OCI-LY7 (cell line): ENCODE results near the gene IL17RD.

ENCODE experiments used
- EZH2phosphoT487 ChIP-seq: fragments of 200-600 bp; sonication (generic); IDR thresholded peaks from 2 replicates; pipeline ENCODE4 v1.6.1; 2018; ENCODE audit warnings: low read depth, borderline replicate concordance, mild to moderate bottlenecking, mixed run types, antibody characterized with exemption, low read length, moderate library complexity, mixed read lengths
- TF ChIP-seq, protein P1 (sequence below): fragments of 200-600 bp; sonication (generic); conservative IDR thresholded peaks from 2 replicates; pipeline ENCODE4 v1.5.1; 2014; ENCODE audit warnings: mild to moderate bottlenecking, antibody characterized with exemption, low read length, moderate library complexity, mixed read lengths

DNA sequence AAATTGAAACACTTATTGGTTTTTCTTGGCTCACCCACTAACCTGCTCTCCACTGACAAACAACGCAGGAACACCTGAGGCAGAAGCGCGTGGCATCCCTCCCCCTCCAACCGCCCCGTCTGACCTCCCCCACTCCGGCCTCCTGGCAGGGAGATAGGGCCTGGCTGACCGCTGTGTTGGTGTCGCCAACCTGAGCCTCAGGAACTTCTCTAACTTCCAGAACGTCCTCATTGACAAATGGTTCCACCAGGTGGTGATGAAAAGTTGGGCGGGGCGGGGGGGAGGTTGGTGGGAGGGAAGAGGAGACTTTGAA lies 22.8 kb downstream of the IL17RD start:
- TF ChIP-seq, protein P1, sequence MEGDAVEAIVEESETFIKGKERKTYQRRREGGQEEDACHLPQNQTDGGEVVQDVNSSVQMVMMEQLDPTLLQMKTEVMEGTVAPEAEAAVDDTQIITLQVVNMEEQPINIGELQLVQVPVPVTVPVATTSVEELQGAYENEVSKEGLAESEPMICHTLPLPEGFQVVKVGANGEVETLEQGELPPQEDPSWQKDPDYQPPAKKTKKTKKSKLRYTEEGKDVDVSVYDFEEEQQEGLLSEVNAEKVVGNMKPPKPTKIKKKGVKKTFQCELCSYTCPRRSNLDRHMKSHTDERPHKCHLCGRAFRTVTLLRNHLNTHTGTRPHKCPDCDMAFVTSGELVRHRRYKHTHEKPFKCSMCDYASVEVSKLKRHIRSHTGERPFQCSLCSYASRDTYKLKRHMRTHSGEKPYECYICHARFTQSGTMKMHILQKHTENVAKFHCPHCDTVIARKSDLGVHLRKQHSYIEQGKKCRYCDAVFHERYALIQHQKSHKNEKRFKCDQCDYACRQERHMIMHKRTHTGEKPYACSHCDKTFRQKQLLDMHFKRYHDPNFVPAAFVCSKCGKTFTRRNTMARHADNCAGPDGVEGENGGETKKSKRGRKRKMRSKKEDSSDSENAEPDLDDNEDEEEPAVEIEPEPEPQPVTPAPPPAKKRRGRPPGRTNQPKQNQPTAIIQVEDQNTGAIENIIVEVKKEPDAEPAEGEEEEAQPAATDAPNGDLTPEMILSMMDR, result no peak
- TF ChIP-seq EZH2phosphoT487, result no peak
